22Rv1 (cell line): ENCODE measurements around the gene NEMP1.

Experiments used
- ZFX ChIP-seq: fragments of 450-650 bp; IDR thresholded peaks from 2 replicates; pipeline ENCODE4 v1.6.1; 2017; ENCODE audit warnings: antibody characterized with exemption, borderline replicate concordance
- TF ChIP-seq, protein P1 (sequence below): fragments of 450-650 bp; IDR thresholded peaks from 2 replicates; pipeline ENCODE4 v1.5.1; 2017; ENCODE audit warnings: mild to moderate bottlenecking

GRCh38 chr12:57089271-57090245 is 11.0 kb upstream of the NEMP1 start:
- TF ChIP-seq, protein P1, sequence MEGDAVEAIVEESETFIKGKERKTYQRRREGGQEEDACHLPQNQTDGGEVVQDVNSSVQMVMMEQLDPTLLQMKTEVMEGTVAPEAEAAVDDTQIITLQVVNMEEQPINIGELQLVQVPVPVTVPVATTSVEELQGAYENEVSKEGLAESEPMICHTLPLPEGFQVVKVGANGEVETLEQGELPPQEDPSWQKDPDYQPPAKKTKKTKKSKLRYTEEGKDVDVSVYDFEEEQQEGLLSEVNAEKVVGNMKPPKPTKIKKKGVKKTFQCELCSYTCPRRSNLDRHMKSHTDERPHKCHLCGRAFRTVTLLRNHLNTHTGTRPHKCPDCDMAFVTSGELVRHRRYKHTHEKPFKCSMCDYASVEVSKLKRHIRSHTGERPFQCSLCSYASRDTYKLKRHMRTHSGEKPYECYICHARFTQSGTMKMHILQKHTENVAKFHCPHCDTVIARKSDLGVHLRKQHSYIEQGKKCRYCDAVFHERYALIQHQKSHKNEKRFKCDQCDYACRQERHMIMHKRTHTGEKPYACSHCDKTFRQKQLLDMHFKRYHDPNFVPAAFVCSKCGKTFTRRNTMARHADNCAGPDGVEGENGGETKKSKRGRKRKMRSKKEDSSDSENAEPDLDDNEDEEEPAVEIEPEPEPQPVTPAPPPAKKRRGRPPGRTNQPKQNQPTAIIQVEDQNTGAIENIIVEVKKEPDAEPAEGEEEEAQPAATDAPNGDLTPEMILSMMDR: no peak
- no peak for TF ChIP-seq ZFX
